Mucosa of descending colon (tissue), 3 donors: ENCODE data around the gene SMIM36. TPM values are rescaled to one million over a fixed set of nuclear protein-coding genes. Genes with fewer than 3 reads are reported as not detected.

Experiments used
- ATAC-seq: fragments of 200-7000 bp; cut with Tn5 transposase; one replicate; pipeline ENCODE4 v1.9.1; 2020; ENCODE audit warnings: mild to moderate bottlenecking, moderate library complexity
- DNase-seq, 3 donors: peaks; one replicate each; pipeline ENCODE4 v3.0.0-alpha.2; 2020
- H3K36me3 ChIP-seq: fragments of 200-600 bp; one replicate; pipeline ENCODE4 v1.8.0; 2021; ENCODE audit warnings: low read depth, mild to moderate bottlenecking
- H3K4me1 ChIP-seq: fragments of 200-600 bp; one replicate; pipeline ENCODE4 v1.8.0; 2021; ENCODE audit warnings: low read depth, mild to moderate bottlenecking
- H3K4me3 ChIP-seq: fragments of 200-600 bp; one replicate; pipeline ENCODE4 v1.8.0; 2021; ENCODE audit warnings: mild to moderate bottlenecking
- H3K9me3 ChIP-seq: fragments of 200-600 bp; one replicate; pipeline ENCODE4 v1.8.0; 2021; ENCODE audit warnings: mild to moderate bottlenecking
- intact Hi-C, 2 donors: fragments of 100-400 bp; cut with DNase I in 1 of 2; cut with micrococcal nuclease in 1 of 2; formaldehyde crosslinking; loops; one replicate each; pipeline versions ENCODE4 v1.11.0 to v1.11.1; 2022; cut with DNase I, micrococcal nuclease
- total RNA-seq, 3 donors: library from RNA; stranded (reverse); fragmentation: NEBNext Ultra II Directional in 2 of 3; extraction: Animal tissue kit (Norgen Biotek cat#: 25700) in 2 of 3; gene quantifications; one replicate each; pipeline versions ENCODE4 v1.2.1 to v1.2.4, GENCODE V29; 2021 to 2023
- TF ChIP-seq, protein P1 (sequence below): fragments of 200-600 bp; IDR thresholded peaks from one replicate; pipeline ENCODE4 v1.8.0; 2022; ENCODE audit warnings: antibody characterized with exemption, mild to moderate bottlenecking
- donor health status: DM: no; HTN: no; CAD: no; lungs with moderate emphysema.
- donor health status: DM: no; HTN: no; CAD: no.
- donor health status: DM: no; HTN: yes; CAD: no.

Gene SMIM36
- total RNA-seq, 3 donors from 2014 or later, result not detected

DNA sequence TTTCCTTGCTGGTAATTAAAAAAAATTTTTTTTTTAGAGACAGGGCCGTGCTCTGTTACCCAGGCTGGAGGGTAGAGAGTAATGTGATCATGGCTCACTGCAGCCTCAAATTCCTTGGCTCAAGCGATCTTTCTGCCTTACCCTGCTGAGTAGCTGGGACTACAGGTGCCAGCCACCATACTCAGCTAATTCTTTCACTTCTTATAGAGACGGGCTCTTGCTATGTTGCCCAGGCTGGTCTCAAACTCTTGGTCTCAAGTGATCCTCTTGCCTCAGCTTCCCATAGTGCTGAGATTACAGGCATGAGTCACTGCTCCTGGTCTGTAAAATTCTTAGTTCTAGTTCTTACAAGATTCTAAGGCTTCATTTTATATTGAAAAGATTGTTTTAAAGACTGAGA, 11.1 kb downstream of the SMIM36 start:
- ATAC-seq (no peak), DNase-seq (no peak)
- H3K9me3 ChIP-seq, result no peaks in the 10 kb centered on the region
- peaks cover 3% of the 10 kb centered on the region for H3K4me1 ChIP-seq
- TF ChIP-seq, protein P1, sequence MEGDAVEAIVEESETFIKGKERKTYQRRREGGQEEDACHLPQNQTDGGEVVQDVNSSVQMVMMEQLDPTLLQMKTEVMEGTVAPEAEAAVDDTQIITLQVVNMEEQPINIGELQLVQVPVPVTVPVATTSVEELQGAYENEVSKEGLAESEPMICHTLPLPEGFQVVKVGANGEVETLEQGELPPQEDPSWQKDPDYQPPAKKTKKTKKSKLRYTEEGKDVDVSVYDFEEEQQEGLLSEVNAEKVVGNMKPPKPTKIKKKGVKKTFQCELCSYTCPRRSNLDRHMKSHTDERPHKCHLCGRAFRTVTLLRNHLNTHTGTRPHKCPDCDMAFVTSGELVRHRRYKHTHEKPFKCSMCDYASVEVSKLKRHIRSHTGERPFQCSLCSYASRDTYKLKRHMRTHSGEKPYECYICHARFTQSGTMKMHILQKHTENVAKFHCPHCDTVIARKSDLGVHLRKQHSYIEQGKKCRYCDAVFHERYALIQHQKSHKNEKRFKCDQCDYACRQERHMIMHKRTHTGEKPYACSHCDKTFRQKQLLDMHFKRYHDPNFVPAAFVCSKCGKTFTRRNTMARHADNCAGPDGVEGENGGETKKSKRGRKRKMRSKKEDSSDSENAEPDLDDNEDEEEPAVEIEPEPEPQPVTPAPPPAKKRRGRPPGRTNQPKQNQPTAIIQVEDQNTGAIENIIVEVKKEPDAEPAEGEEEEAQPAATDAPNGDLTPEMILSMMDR, result no peak
- intact Hi-C loops, result no loop called here
- no peak overlapping the region for H3K4me3 ChIP-seq
- H3K36me3 ChIP-seq, result no peaks in the 10 kb centered on the region

DNA sequence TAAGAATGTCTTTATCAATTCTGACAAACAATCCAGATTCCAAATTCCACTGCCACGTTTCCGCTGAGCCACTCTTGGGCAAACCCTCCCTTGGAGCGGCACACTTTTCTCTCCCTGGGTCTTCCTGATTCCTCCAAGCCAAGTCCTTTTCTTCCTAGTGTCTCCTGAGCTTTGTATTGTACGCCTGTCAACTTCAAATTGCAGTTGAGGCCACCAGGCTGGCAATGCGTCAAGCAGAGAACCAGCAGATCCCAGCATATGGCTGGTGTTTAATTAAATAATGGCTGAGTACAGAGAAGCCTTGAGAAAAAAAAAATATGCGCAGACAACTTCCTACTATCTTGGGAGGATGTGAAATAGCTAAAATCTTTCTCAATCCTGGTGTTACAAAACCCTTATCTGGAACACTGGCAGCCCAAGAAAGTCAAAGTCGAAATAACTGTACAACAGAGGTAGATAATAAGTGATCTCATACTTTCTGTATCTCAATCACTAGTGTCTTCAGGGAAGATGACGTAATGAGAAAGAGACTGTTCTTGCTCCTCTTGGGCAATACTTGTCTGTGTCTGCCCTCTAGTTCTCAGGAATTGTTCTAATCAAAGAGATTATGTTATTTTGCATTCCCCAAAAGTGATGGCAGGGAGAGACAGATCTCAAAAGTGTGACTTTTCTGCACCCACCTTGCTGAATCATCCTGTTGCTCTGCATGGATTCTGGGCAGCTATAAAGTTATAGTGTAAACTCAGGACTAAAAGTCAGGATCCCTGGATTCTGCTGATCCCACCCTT, 15.0 kb downstream of the SMIM36 start:
- Histone ChIP-seq H3K9me3 (no peaks in the 10 kb centered on the region), H3K4me3 (no peak overlapping the region), H3K36me3 (no peaks in the 10 kb centered on the region), H3K4me1 (peaks cover 8% of the 10 kb centered on the region)
- TF ChIP-seq, protein P1, result no peak
- ATAC-seq, result peak; percentile 80
- intact Hi-C loops, result no loop called here
- DNase-seq, result peak in 2 of 3 donors; percentile 28 to 57

DNA sequence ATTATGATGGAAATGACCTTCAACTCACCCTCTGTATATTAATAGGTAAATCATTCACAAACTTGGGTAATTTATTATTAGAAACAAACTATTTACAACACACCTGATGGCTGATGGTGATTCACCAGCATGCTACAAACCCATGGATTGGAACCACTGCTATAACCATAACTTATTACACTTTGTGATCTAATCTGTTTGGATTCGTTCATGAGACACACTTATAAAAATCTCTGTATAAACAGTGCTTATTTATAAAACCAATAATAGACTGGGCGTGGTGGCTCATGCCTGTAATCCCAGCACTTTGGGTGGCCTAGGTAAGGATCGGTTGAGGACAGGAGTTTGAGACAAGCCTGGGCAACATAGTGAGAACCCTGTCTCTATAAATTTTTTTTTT, 16.0 kb downstream of the SMIM36 start:
- DNase-seq (peak in 1 of 3 donors; percentile 16), ATAC-seq (peak; percentile 72)
- H3K4me3 ChIP-seq, result no peak overlapping the region
- TF ChIP-seq, protein P1, result no peak
- intact Hi-C loops, result no loop called here
- H3K4me1 ChIP-seq, result peaks cover 8% of the 10 kb centered on the region
- H3K36me3 ChIP-seq, result no peaks in the 10 kb centered on the region
- H3K9me3 ChIP-seq, result no peaks in the 10 kb centered on the region

DNA sequence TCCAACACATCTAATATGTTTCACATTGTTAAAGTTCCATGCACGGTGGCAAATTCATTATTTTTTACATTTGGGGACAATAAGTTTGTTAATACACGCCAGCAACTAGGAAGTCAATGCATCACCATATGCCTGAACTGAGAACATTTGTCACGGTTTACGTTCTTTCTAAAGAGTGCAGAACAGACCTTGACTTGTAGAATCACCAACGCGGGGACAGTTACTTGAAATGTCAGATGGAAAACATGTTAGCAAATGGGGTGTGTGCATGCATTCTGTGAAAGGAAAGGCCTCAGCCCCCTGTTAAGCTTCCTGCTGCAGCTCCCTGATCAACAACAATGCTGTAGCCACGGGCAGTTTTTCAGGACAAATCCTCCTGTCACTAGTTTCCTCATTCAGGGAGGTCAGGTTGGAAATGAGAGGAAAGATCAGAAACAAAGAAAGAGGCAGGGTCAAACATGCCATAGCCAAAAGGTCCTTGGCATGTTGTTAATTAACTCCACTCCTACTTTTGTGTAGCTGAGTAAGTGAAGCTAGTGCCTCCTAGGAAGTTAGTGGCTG, 18.4 kb downstream of the SMIM36 start:
- Histone ChIP-seq H3K36me3 (no peaks in the 10 kb centered on the region), H3K4me1 (peaks cover 8% of the 10 kb centered on the region), H3K9me3 (no peaks in the 10 kb centered on the region), H3K4me3 (no peak overlapping the region)
- DNase-seq (no peak), ATAC-seq (no peak)
- intact Hi-C loops, result no loop called here
- TF ChIP-seq, protein P1, result no peak

DNA sequence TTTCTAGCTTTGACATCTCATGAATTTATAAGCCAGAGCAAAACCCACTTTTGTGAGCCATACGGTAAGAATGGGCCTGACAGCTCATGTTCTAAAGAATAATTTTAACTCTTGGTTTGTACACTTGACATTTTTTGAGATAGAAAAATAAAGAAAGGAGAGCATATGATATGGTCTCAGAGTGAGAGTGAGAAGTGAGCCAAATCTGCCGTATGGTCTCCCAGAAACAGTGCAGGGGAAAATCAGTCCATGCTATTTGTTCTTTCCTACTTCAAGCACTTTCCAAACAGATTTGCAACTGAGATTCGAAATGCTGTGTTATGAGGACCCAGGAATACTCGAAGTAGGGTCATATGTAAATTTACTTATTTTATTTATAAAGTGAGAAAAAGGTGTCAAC, 20.9 kb downstream of the SMIM36 start:
- Histone ChIP-seq H3K4me1 (peaks cover 5% of the 10 kb centered on the region), H3K9me3 (no peaks in the 10 kb centered on the region), H3K36me3 (no peaks in the 10 kb centered on the region), H3K4me3 (no peak overlapping the region)
- TF ChIP-seq, protein P1, result no peak
- DNase-seq (no peak), ATAC-seq (no peak)
- intact Hi-C loops, result no loop called here
